Endothelial cell of umbilical vein (primary cell): ENCODE data around the gene GPR176. TPM values are rescaled to one million over a fixed set of nuclear protein-coding genes. Genes with fewer than 3 reads are reported as not detected.

Source experiments
- BruUV-seq: library from RNA; stranded (reverse); fragments of 400-500 nt; replicated peaks from 2 replicates; lab custom pipeline; 2021; lab: Mats Ljungman, UMichigan
- CTCF ChIA-PET: fragments of 300-600, 350-600 bp; sonication (Branson Sonifier 250); formaldehyde crosslinking; loops from one replicate; lab custom pipeline; 2021; ENCODE audit warnings: antibody characterized with exemption, inconsistent platforms; lab: Charles Lee
- POLR2A ChIA-PET: fragments of 300-600, 350-600 bp; sonication (Branson Sonifier 250); formaldehyde crosslinking; loops from one replicate; lab custom pipeline; 2021; ENCODE audit warnings: antibody characterized with exemption, inconsistent platforms; lab: Charles Lee
- DNase-seq: peaks from one replicate; pipeline ENCODE4 v3.0.0-alpha.2; 2011; ENCODE audit warnings: low read depth, low spot score
- FAIRE-seq: peaks from 2 replicates; lab custom pipeline; 2011; peaks lifted over from hg19 to GRCh38; lab: Jason Lieb, UNC
- H2AFZ ChIP-seq: 2 replicates; pipeline ENCODE4 v1.6.0; 2012; ENCODE audit warnings: low read depth, low read length, control low read depth, inconsistent platforms
- H3K27ac ChIP-seq: 2 replicates; pipeline ENCODE4 v1.5.1; 2011; ENCODE audit warnings: low read depth, mild to moderate bottlenecking, control low read depth, low read length, moderate library complexity; ENCODE audit not compliant: insufficient read depth
- H3K27me3 ChIP-seq, 2 experiments: 2 replicates each; pipeline versions ENCODE4 v1.6.0 to v1.6.1; 2011; ENCODE audit warnings: low read length in 2 of 2, mixed read lengths in 1 of 2; ENCODE audit not compliant: control insufficient read depth in 2 of 2, insufficient read depth in 2 of 2
- H3K36me3 ChIP-seq, 2 experiments: 2 replicates in 1 of 2; 3 replicates in 1 of 2; pipeline ENCODE4 v1.5.1; 2011; ENCODE audit warnings: low read length in 2 of 2, mild to moderate bottlenecking in 1 of 2, moderate library complexity in 1 of 2; ENCODE audit not compliant: control insufficient read depth in 2 of 2, insufficient read depth in 2 of 2; ENCODE audit errors: extremely low read depth in 1 of 2
- H3K4me1 ChIP-seq: 3 replicates; pipeline ENCODE4 v1.5.1; 2011; ENCODE audit warnings: mild to moderate bottlenecking, low read length; ENCODE audit not compliant: control insufficient read depth, insufficient read depth; ENCODE audit errors: extremely low read depth
- H3K4me2 ChIP-seq: 2 replicates; pipeline ENCODE4 v1.6.1; 2011; ENCODE audit warnings: low read length, control low read depth, mixed read lengths; ENCODE audit not compliant: insufficient read depth
- H3K4me3 ChIP-seq, 3 experiments: fragments of 200-600 bp in 1 of 3; sonication (generic), shearing (Covaris generic) in 1 of 3; replicated peaks in 1 of 3; 2 replicates each; pipeline ENCODE4 v1.5.1; 2011 to 2016; ENCODE audit warnings: control low read depth in 3 of 3, low read length in 3 of 3, mild to moderate bottlenecking in 2 of 3, inconsistent platforms in 1 of 3, low read depth in 1 of 3, moderate library complexity in 1 of 3; ENCODE audit not compliant: insufficient read depth in 1 of 3
- H3K79me2 ChIP-seq: 2 replicates; pipeline ENCODE4 v1.6.0; 2012; ENCODE audit warnings: low read length, inconsistent platforms; ENCODE audit not compliant: control insufficient read depth, insufficient read depth
- H3K9ac ChIP-seq: replicated peaks from 2 replicates; pipeline ENCODE3; 2011; ENCODE audit warnings: low read length, control low read depth; ENCODE audit not compliant: insufficient read depth; ENCODE audit errors: extremely low read depth
- H3K9me1 ChIP-seq: replicated peaks from 3 replicates; pipeline ENCODE4 v1.6.0; 2011; ENCODE audit warnings: mild to moderate bottlenecking, low read length; ENCODE audit not compliant: control insufficient read depth, insufficient read depth; ENCODE audit errors: extremely low read depth
- H3K9me3 ChIP-seq: replicated peaks from 2 replicates; pipeline ENCODE4 v1.5.1; 2012; ENCODE audit warnings: low read length, inconsistent platforms; ENCODE audit not compliant: control insufficient read depth, insufficient read depth
- H4K20me1 ChIP-seq: replicated peaks from 2 replicates; pipeline ENCODE3; 2011; ENCODE audit warnings: mild to moderate bottlenecking, low read length; ENCODE audit not compliant: control insufficient read depth, insufficient read depth; ENCODE audit errors: extremely low read depth
- EZH2 ChIP-seq: IDR thresholded peaks from 2 replicates; pipeline ENCODE4 v1.6.1; 2012; ENCODE audit warnings: borderline replicate concordance, low read depth, mild to moderate bottlenecking, moderate library complexity, low read length, inconsistent platforms; ENCODE audit not compliant: severe bottlenecking
- FOS ChIP-seq: IDR thresholded peaks from 2 replicates; pipeline ENCODE4 v1.6.1; 2011; ENCODE audit warnings: mild to moderate bottlenecking, low read length, moderate library complexity, borderline replicate concordance; ENCODE audit not compliant: insufficient read depth
- GATA2 ChIP-seq: IDR thresholded peaks from 2 replicates; pipeline ENCODE4 v1.7.0; 2011; ENCODE audit warnings: low read depth, mild to moderate bottlenecking, moderate library complexity, mixed read lengths, low read length; ENCODE audit not compliant: insufficient read length, insufficient read depth
- JUN ChIP-seq: IDR thresholded peaks from 2 replicates; pipeline ENCODE4 v1.6.1; 2011; ENCODE audit warnings: borderline replicate concordance, low read depth; ENCODE audit not compliant: insufficient read length, insufficient read depth
- MYC ChIP-seq: IDR thresholded peaks from one replicate; pipeline ENCODE4 v1.6.1; 2011; ENCODE audit warnings: mild to moderate bottlenecking, low read depth, low read length
- POLR2A ChIP-seq: IDR thresholded peaks from 2 replicates; pipeline ENCODE4 v1.6.1; 2012; ENCODE audit warnings: low read depth, mild to moderate bottlenecking, control low read depth, low read length
- POLR2AphosphoS5 ChIP-seq: IDR thresholded peaks from 2 replicates; pipeline ENCODE4 v1.6.1; 2012; ENCODE audit warnings: low read depth, mild to moderate bottlenecking, control low read depth, low read length, moderate library complexity; ENCODE audit not compliant: insufficient read depth
- dilution Hi-C: fragments of 300-500 bp; cut with MboI; formaldehyde crosslinking; loops from one replicate; pipeline ENCODE4 v1.15.0; 2019; ENCODE audit warnings: low sequenced_read_pairs; ENCODE audit not compliant: extremely low pct_ligation_motif_present
- intact Hi-C: fragments of 100-400 bp; cut with micrococcal nuclease; formaldehyde crosslinking; loops from one replicate; pipeline ENCODE4 v1.10.0; 2022
- polyA plus RNA-seq, 4 experiments: library from polyadenylated mRNA; depleted of rRNA in 3 of 4; stranded (reverse) in 3 of 4; unstranded in 1 of 4; fragments of >200 nt; gene quantifications; 2 replicates each; pipeline versions ENCODE4 v1.2.1 to v1.2.3, GENCODE V29; 2011 to 2012; ENCODE audit warnings: missing spikeins in 1 of 4
- total RNA-seq: library from RNA; stranded (reverse); gene quantifications from 2 replicates; pipeline ENCODE4 v1.2.3, GENCODE V29; 2021
- TF ChIP-seq, protein P1 (sequence below): IDR thresholded peaks from 2 replicates; pipeline ENCODE4 v1.6.1; 2011; ENCODE audit not compliant: insufficient read depth, insufficient read length
- TF ChIP-seq, protein P2 (sequence below), 2 donors: IDR thresholded peaks; 1 replicate in 1 of 2; 2 replicates in 1 of 2; pipeline ENCODE4 v1.5.1; 2011; ENCODE audit warnings: low read length in 2 of 2, mild to moderate bottlenecking in 2 of 2, moderate library complexity in 2 of 2, control low read depth in 1 of 2, inconsistent platforms in 1 of 2, low read depth in 1 of 2; ENCODE audit not compliant: insufficient read depth in 1 of 2; ENCODE audit errors: extremely low read depth in 1 of 2

GPR176 gene
- total and polyA plus RNA-seq, 2 donors (not counting 3 experiments of a cell fraction or from before 2014, with no cell fraction given) = 35.3 to 68.7 TPM

DNA sequence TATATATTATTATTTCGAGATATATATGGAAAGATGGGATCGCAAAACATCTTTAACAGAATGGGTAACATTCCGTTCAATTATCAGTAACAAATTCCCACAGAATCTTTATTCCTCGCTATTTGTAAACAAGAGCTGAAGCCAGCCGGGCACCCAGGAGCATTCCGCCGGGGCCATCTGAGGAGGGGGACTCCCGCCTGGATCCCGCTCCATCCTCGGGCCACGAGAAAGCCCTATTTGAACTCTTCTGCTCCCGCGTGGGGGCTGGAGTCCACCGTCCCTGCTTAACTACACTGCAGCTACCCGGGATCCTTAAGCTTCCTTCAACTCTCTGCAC is 687 bp downstream of the GPR176 start:
- Histone ChIP-seq H3K27ac (peak overlapping the region; percentile 82), H4K20me1 (no peaks in the 10 kb centered on the region), H3K4me3 (peak overlapping the region; percentile 77 to 93 (median 79)), H3K9me3 (no peaks in the 10 kb centered on the region), H3K9me1 (no peaks in the 10 kb centered on the region), H3K36me3 (no peaks in the 10 kb centered on the region), H3K4me2 (peak overlapping the region; percentile 99), H3K79me2 (peaks cover 35% of the 10 kb centered on the region), H3K4me1 (peaks cover 16% of the 10 kb centered on the region), H2AFZ (peak overlapping the region; percentile 77), H3K9ac (peak overlapping the region; percentile 95), H3K27me3 (no peaks in the 10 kb centered on the region)
- FAIRE-seq = no peak
- ChIA-PET POLR2A (interaction anchor here (4.2 kb wide), 1 partner anchor 16 kb away, joined by 21 read pairs; the partner anchor contains the start of gene EIF2AK4), CTCF (interaction anchor here (1.3 to 4.1 kb wide), 6 partner anchors 12 to 115 kb away, joined by 3 to 31 read pairs (median 4); partner anchors contain the start of gene EIF2AK4)
- no peak for DNase-seq
- BruUV-seq = no TSS peak
- TF ChIP-seq POLR2AphosphoS5 (no peak), EZH2 (no peak), FOS (no peak), JUN (no peak), GATA2 (no peak), POLR2A (no peak), MYC (no peak)
- TF ChIP-seq, protein P1, sequence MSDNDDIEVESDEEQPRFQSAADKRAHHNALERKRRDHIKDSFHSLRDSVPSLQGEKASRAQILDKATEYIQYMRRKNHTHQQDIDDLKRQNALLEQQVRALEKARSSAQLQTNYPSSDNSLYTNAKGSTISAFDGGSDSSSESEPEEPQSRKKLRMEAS = no peak
- TF ChIP-seq, protein P2, sequence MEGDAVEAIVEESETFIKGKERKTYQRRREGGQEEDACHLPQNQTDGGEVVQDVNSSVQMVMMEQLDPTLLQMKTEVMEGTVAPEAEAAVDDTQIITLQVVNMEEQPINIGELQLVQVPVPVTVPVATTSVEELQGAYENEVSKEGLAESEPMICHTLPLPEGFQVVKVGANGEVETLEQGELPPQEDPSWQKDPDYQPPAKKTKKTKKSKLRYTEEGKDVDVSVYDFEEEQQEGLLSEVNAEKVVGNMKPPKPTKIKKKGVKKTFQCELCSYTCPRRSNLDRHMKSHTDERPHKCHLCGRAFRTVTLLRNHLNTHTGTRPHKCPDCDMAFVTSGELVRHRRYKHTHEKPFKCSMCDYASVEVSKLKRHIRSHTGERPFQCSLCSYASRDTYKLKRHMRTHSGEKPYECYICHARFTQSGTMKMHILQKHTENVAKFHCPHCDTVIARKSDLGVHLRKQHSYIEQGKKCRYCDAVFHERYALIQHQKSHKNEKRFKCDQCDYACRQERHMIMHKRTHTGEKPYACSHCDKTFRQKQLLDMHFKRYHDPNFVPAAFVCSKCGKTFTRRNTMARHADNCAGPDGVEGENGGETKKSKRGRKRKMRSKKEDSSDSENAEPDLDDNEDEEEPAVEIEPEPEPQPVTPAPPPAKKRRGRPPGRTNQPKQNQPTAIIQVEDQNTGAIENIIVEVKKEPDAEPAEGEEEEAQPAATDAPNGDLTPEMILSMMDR (IDR thresholded peaks at IDR 0.05; ENCODE audit: extremely low read depth in 1 of 2, insufficient read depth in 1 of 2, low read depth in 1 of 2, low read length in 2 of 2) = no peak
- dilution Hi-C loops = no loop called here
- intact Hi-C loops = no loop called here
